Stomach (tissue), 9 donors: ENCODE data around the gene CPS1. TPM values are rescaled to one million over a fixed set of nuclear protein-coding genes. Genes with fewer than 3 reads are reported as not detected.

Experiments used
- DNase-seq, 2 donors: peaks; one replicate each; pipeline versions ENCODE4 v3.0.0 to v3.0.0-alpha.2; 2013 to 2019
- H3K27ac ChIP-seq, 5 donors: fragments of 200-600 bp in 4 of 5; sonication (generic) in 4 of 5; one replicate each; pipeline ENCODE4 v1.5.1; 2013 to 2019; ENCODE audit warnings: mild to moderate bottlenecking in 1 of 5, moderate library complexity in 1 of 5
- H3K27me3 ChIP-seq, 3 donors: fragments of 200-600 bp; sonication (generic); one replicate each; pipeline ENCODE4 v1.5.1; 2017 to 2019; ENCODE audit warnings: mixed run types in 1 of 3
- H3K36me3 ChIP-seq, 4 donors: fragments of 200-600 bp; sonication (generic); 1 replicate in 3 of 4; 2 replicates in 1 of 4; pipeline ENCODE4 v1.5.1; 2016 to 2019
- H3K4me1 ChIP-seq, 4 donors: fragments of 200-600 bp; sonication (generic); one replicate each; pipeline ENCODE4 v1.5.1; 2016 to 2019
- H3K4me3 ChIP-seq, 4 donors: fragments of 200-600 bp; sonication (generic) in 3 of 4; one replicate each; pipeline ENCODE4 v1.5.1; 2016 to 2019; ENCODE audit warnings: mild to moderate bottlenecking in 1 of 4
- H3K9me3 ChIP-seq, 4 donors: fragments of 200-600 bp; sonication (generic); one replicate each; pipeline ENCODE4 v1.5.1; 2016 to 2019
- CTCF ChIP-seq, 7 experiments: fragments of 450-650 bp in 4 of 7; fragments of 200-600 bp in 3 of 7; sonication (generic) in 3 of 7; IDR thresholded peaks; one replicate each; pipeline ENCODE4 v1.5.1; 2016 to 2019; ENCODE audit warnings: antibody characterized with exemption in 7 of 7, control low read depth in 2 of 7, mild to moderate bottlenecking in 1 of 7
- EP300 ChIP-seq: sonication (generic); formaldehyde crosslinking; IDR thresholded peaks from one replicate; pipeline ENCODE4 v1.6.1; 2017; ENCODE audit warnings: antibody characterized with exemption
- POLR2A ChIP-seq, 4 donors: fragments of 450-650 bp; IDR thresholded peaks; one replicate each; pipeline ENCODE4 v1.6.1; 2016; ENCODE audit warnings: antibody characterized with exemption in 4 of 4, control low read depth in 2 of 4, mild to moderate bottlenecking in 1 of 4, moderate library complexity in 1 of 4
- POLR2AphosphoS5 ChIP-seq, 3 donors: sonication (generic); formaldehyde crosslinking; IDR thresholded peaks; one replicate each; pipeline ENCODE4 v1.6.1; 2016; ENCODE audit warnings: antibody characterized with exemption in 3 of 3
- WGBS, 5 donors: extraction: QIAGEN DNeasy Blood & Tissue Kit in 3 of 5; methylation state at CpG; one replicate each; pipeline versions ENCODE4 v1.1.5 to v1.1.7; 2013 to 2018; 5-methylcytosine and 5-hydroxymethylcytosine counted together
- intact Hi-C: fragments of 100-400 bp; cut with DNase I; formaldehyde crosslinking; loops from one replicate; pipeline ENCODE4 v1.15.1; 2023; ENCODE audit warnings: low total_unique reads
- polyA plus RNA-seq, 3 donors: library from polyadenylated mRNA; stranded (reverse); fragments of 200-250 nt; gene quantifications; one replicate each; pipeline ENCODE4 v1.2.3, GENCODE V29; 2013
- total RNA-seq, 5 donors: library from RNA; depleted of rRNA; stranded (reverse); fragments of >200 nt; gene quantifications; one replicate each; pipeline versions ENCODE4 v1.1.0 to v1.2.3, GENCODE V29; 2014 to 2016
- donor health status: healthy with polysubstance abuse.
- donor health status: Bipolar disorder and iron deficiency.
- donor health status: healthy.

Gene CPS1
- total and polyA plus RNA-seq, 8 donors = under 0.01 to 14.9 (median 0.51) TPM

GRCh38 chr2:210647151-210647550 is 90.8 kb downstream of the CPS1 start:
- Histone ChIP-seq H3K4me3 (no peak overlapping the region), H3K4me1 (no peaks in the 10 kb centered on the region), H3K27me3 (no peaks in the 10 kb centered on the region), H3K27ac (no peak overlapping the region), H3K9me3 (no peaks in the 10 kb centered on the region), H3K36me3 (no peaks in the 10 kb centered on the region)
- intact Hi-C loops = no loop called here
- TF ChIP-seq POLR2AphosphoS5 (IDR thresholded peaks at IDR 0.05) = no peak
- no peak for TF ChIP-seq CTCF (IDR thresholded peaks at IDR 0.05)
- TF ChIP-seq POLR2A (IDR thresholded peaks at IDR 0.05) = no peak
- no peak for TF ChIP-seq EP300
- DNase-seq = no peak

GRCh38 chr2:210654091-210654490 is 97.7 kb downstream of the CPS1 start:
- DNase-seq = no peak
- no peak overlapping the region for H3K27ac ChIP-seq
- intact Hi-C loops = no loop called here
- no peaks in the 10 kb centered on the region for H3K27me3 ChIP-seq
- H3K4me3 ChIP-seq = no peak overlapping the region
- no peaks in the 10 kb centered on the region for H3K4me1 ChIP-seq
- TF ChIP-seq EP300 = no peak
- TF ChIP-seq POLR2AphosphoS5 (IDR thresholded peaks at IDR 0.05) = no peak
- H3K9me3 ChIP-seq = no peaks in the 10 kb centered on the region
- 72 to 88% (median 80%) methylated on average over 1 of the region's 1 CpG for whole genome bisulfite sequencing, 5 donors
- H3K36me3 ChIP-seq = peaks cover 0 to 10% (median 0%) of the 10 kb centered on the region in 4 donors

- no peak for DNase-seq
- TF ChIP-seq CTCF (IDR thresholded peaks at IDR 0.05) (no peak), EP300 (no peak), POLR2AphosphoS5 (IDR thresholded peaks at IDR 0.05) (no peak), POLR2A (IDR thresholded peaks at IDR 0.05) (no peak)
- intact Hi-C loops = no loop called here
- H3K27me3 ChIP-seq = no peaks in the 10 kb centered on the region
- H3K4me1 ChIP-seq = no peaks in the 10 kb centered on the region
- H3K4me3 ChIP-seq = no peak overlapping the region
- H3K9me3 ChIP-seq = no peaks in the 10 kb centered on the region
- peaks cover 0 to 10% (median 0%) of the 10 kb centered on the region in 4 donors for H3K36me3 ChIP-seq
- WGBS, 5 donors = 9 to 31% (median 23%) methylated on average over 3 of the region's 3 CpGs
- no peak overlapping the region for H3K27ac ChIP-seq
These were observed 99.0 kb downstream of the CPS1 start for GRCh38 chr2:210655229-210655975.

GRCh38 chr2:210657874-210658273 is 101.5 kb downstream of the CPS1 start:
- intact Hi-C loops = no loop called here
- no peaks in the 10 kb centered on the region for H3K27me3 ChIP-seq
- no peaks in the 10 kb centered on the region for H3K4me1 ChIP-seq
- 83 to 95% (median 87%) methylated on average over 1 of the region's 1 CpG for WGBS, 5 donors
- DNase-seq = no peak
- no peak for TF ChIP-seq EP300
- no peak for TF ChIP-seq POLR2A (IDR thresholded peaks at IDR 0.05)
- no peak for TF ChIP-seq POLR2AphosphoS5 (IDR thresholded peaks at IDR 0.05)
- no peak for TF ChIP-seq CTCF (IDR thresholded peaks at IDR 0.05)
- no peak overlapping the region for H3K4me3 ChIP-seq
- peaks cover 0 to 14% (median 0%) of the 10 kb centered on the region in 4 donors for H3K36me3 ChIP-seq
- peaks cover 0 to 6% (median 0%) of the 10 kb centered on the region in 4 donors for H3K9me3 ChIP-seq
- H3K27ac ChIP-seq = no peak overlapping the region

GRCh38 chr2:210660751-210661150 is 104.4 kb downstream of the CPS1 start:
- no peak for DNase-seq
- no peak overlapping the region for H3K27ac ChIP-seq

More at GRCh38 chr2:210660751-210661150, 104.4 kb downstream of the CPS1 start:
- intact Hi-C loops = no loop called here
- Histone ChIP-seq H3K36me3 (peaks cover 0 to 14% (median 0%) of the 10 kb centered on the region in 4 donors), H3K9me3 (peaks cover 0 to 6% (median 0%) of the 10 kb centered on the region in 4 donors), H3K4me1 (no peaks in the 10 kb centered on the region), H3K4me3 (no peak overlapping the region), H3K27me3 (no peaks in the 10 kb centered on the region)
- TF ChIP-seq POLR2A (IDR thresholded peaks at IDR 0.05) (no peak), EP300 (no peak), POLR2AphosphoS5 (IDR thresholded peaks at IDR 0.05) (no peak), CTCF (IDR thresholded peaks at IDR 0.05) (no peak)
